Activated CD4-positive, alpha-beta T cell treated with anti-CD3 and anti-CD28 coated beads, Interleukin-2, amount 50 U/mL, for 16 hours (primary cell): ENCODE data around the gene FTH1.

ENCODE experiments used
- DNase-seq: peaks from one replicate; pipeline ENCODE4 v3.0.0-alpha.2; 2020

Gene FTH1

DNA sequence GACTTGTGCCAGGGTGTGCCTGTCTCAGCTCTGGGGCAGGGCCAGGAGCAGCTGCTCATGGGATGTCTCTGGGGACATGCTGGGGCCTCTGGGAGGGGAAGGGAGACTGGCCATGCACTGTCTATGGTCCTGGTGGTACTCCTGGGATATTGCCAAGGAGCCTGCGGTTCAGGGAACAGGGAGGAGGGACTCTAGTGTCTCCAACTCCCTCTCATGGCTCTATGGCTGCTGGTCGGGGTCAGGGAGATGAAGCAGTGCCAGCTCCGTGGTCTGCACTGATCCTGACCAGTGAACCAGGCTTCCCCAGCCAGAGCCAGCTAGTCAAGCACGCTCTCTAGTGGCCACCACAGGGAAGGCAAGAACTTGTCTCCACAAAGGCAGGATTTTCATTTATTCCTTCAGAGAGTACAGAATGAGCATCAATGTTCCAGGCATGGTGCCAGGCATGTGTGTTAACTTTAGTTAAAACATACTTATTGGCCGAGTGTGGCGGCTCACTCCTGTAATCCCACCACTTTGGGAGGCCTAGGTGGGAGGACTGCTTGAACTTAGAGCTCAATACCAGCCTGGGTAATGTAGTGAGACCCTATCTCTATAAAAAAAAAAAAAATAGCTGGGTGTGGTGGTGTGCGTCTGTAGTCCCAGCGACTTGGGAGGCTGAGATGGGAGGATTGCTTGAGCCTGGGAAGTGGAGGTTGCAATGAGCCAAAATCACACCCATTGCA, 19.8 kb downstream of the FTH1 start:
- peak; percentile 73 for DNase-seq

- no peak for DNase-seq
Observed at GRCh38 chr11:61946894-61947293, 20.5 kb downstream of the FTH1 start.

GRCh38 chr11:61945191-61945590, 22.2 kb downstream of the FTH1 start:
- DNase-seq = no peak

DNA sequence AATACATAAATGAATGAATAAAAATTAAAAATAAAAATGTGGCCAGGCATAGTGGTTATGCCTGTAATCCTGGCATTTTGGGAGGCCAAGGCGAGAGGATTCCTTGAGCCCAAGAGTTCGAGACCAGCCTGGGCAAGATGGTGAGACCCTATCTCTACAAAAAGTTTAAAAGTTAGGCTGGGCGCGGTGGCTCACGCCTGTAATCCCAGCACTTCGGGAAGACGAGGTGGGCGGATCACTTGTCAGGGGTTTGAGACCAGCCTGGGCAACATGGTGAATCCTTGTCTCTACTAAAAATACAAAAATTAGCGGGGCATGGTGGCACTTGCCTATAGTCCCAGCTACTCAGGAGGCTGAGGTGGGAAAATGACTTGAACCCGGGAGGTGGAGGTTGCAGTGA, 27.0 kb downstream of the FTH1 start:
- no peak for DNase-seq

DNA sequence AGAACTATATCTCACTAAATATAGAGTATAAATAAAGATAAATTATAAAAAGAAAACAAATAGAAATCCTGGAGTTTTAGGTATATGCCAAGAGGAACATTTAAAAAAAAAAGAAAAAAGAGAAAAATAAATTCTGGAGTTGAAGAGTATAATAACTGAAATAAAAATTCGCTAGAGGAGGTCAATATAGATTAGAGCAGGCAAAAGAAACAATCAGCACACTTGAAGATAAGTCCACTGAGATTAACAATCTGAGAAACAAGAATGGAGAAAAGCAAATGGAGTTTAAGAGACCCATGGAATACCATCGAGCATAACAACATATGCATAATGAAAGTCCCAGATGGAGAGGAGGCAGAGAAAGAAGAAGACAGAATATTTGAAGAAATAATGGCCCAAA, 31.6 kb downstream of the FTH1 start:
- no peak for DNase-seq

GRCh38 chr11:61930933-61931332, 36.5 kb downstream of the FTH1 start:
- no peak for DNase-seq

- DNase-seq = no peak
Observed at GRCh38 chr11:61928606-61929005, 38.8 kb downstream of the FTH1 start.

GRCh38 chr11:61927501-61927900, 39.9 kb downstream of the FTH1 start:
- no peak for DNase-seq

DNA sequence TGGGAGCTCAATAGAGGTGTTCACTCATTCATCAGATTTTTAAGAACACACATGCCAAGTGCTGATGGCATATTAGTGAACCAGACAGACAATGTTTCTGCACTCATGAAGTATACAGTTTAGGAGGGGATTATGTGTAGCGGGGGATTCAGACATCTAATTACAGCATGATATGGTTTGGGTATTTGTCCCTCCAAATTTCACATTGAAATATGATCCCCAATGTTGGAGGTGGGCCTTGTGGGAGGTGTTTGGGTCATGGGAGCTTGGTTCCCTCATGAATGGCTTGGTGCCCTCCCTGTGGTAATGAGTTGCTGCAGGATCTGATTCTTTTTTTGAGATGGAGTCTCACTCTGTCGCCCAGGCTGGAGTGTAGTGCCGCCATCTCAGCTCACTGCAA, 41.2 kb downstream of the FTH1 start:
- DNase-seq = no peak

DNA sequence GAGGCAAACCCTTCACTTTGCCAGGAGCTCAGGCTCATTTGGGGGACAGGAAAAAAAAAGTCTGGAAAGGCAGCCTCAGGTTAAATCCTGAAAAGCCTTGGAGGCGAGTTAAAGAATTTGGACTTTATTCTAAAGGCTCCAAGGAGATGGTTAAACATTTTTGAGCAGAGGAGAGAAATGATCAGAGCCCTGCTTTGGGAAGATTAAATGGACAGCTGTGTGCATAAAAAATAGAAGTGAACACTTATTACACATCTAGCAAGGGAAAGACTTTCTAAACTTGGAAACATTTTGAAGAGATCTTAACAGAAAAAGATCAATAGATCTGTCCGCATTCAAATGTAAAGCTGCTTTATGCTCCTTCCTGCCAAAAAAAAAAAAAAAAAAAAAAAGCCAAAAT, 41.7 kb downstream of the FTH1 start:
- DNase-seq = no peak

- DNase-seq = no peak
Observed at GRCh38 chr11:61924064-61924455, 43.4 kb downstream of the FTH1 start.

DNA sequence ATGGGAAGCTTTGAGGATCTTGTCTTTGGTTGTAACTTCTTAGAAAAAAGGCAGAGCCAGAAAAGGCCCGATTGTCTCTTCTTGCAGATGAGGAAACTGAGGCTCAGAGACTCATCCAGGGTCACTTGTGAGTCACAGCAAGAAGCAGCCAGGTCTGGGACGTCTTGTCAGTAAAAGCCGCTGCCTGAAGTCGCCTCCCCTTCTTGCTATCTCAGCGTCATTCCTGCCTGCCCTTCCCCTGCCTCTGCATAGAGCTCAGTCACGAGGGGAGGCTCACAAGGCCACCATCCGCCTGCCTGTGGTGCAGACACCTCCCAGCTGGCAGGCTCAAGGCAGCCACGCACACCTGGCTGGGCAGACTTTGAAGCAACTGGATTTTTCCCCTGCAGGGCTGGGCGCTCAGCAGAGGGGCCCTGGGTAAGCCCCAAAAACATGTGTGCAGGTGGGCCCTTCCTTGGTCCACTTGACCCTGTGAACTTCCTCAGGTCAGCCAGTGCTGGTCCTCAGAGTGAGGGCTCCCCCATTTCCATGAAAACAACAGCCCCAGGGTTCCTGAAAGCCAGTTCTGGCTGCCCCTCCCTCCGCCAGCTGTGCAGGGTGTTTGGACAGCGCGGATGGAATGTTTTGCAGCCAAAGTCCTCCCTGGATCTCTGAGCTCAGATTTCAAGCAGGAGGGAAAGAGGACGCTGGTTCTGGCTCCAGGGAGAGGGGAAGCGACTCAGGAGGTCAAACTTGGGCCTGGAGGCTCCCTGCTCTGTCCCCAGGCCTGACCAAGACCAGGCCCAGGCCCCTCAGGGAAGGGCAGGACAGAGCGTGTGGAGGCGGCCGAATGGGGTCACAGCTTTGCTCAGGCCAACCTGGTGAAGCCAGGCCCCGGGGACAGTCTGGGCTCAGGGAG, 44.0 kb downstream of the FTH1 start:
- no peak for DNase-seq

- no peak for DNase-seq
Observed at GRCh38 chr11:61922539-61922938, 44.9 kb downstream of the FTH1 start.

DNA sequence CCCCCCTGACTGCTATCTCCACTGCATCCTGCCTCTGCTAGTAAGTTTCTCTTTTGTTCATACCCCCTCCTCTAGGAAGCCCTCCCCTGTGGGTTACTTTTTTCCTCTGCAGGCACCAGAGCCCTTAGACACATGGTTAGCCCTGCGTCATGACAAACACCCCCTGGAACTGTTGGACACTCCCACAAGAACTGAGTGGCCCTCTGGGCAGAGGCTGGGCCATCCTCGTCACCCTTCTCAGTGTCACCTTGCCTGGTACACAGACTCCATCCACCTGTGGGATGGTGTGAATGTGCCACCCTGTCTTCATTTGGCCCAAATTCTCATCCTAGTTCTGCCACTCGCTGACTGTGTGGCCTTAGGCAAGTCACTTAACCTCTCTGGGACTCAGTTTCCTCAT, 46.0 kb downstream of the FTH1 start:
- no peak for DNase-seq

GRCh38 chr11:61919705-61920631, 47.5 kb downstream of the FTH1 start:
- no peak for DNase-seq

GRCh38 chr11:61918938-61919704, 48.3 kb downstream of the FTH1 start:
- DNase-seq = no peak

DNA sequence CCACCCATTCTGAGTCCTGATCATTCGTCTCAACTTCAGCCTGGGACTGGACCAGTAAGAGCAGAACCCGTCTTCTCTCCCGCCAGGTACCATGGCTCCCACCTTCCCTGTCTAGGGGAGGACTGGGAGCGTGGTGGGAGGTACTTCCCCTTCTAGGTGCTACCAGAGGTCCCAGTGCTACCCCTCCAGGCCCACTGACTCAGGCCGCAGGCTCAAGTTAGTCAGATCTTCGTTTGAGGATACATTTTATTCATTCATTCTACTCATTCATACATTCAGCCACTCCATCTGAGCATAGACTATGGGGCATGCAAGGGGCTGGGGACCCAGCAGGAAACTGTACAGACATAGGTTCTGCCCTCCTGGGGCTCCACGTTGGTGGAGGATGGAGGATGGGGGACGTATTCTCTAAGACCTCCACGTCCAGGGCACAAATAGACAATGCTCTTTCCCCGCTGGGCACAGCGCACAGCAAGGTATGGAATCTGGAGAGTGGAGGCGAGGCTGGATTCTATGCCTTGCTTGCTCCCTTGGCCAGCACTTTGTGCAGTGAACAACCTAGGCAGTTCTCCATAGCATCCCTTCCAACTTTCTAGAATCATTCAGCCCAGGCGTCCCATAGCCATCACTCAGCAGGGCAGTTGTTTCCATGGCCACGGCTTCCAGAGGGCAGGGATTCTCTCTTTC, 49.0 kb downstream of the FTH1 start:
- DNase-seq = no peak

- DNase-seq = no peak
Observed at GRCh38 chr11:61917334-61918109, 49.9 kb downstream of the FTH1 start, which contains the start of gene RAB3IL1. TSS of gene RAB3IL1 (minus strand) at chr11:61917566. CDS start at chr11:61917367, 199 bp downstream.

DNA sequence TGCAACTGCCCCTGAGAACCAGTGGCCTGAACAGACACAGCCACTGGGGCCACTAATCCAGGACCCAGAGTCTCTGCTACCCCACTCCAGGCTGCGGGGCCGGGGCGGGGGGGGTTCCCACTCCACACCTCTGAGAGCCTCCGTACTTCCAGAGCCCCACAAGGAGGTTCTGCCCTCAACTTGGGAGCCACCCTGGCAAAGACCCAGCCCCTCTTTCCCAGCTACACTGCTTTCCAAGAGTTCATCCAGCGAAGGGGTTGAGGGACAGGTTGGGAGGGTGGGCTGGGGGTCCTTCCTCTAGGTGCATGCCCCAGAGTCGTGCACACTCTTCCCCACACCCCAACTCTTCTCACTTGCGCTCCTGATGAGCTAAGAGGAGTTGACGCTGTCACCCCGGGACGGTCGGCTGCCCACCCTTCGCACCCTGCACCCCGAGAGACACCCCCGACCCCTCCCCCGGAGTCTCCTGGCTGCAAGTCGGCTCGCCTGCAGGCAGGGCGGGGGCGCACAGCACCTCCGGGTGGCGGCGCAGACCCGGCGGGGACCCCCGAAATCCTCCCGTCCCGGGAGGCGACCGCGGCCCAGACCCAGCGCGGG, 50.6 kb downstream of the FTH1 start:
- DNase-seq = no peak

DNA sequence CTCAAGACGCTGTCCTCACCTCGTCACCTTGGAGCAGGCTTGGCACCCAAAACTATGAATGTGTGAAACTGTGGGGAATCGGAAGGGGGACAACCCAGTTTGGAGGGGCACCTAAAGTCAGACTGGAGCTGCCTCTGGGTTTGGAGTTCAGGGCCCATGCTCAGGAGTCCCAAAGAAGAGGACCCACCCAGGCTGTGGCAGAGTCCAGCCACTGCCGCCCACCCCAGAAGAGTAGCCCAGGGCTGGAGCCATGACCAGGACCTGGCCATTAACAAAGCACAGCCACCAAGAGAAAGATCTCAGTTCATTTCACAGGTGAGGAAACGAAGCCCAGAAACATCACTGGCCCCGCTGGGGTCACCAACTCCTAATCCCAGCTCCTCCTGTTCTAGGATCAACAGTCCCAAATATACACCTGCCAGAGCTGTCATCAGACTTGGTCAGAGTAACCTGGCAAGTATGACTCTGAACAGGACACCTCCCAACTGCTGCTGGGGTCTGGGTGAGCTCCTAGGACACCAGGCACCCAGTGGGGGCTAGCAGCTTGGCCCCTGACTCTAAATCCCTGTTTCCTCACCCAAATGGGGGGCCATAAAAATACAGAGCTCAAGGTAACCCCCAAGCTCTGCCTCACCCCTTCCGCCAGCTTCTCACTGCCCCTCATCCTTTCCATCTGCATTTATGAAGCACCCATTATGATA, 52.8 kb downstream of the FTH1 start:
- no peak for DNase-seq
